ENCODE data around the gene PALD1.

PALD1 gene

GRCh38 chr10:70474780-70475179 lies 3.8 kb upstream of the PALD1 start:
- peaks cover 7% of the 10 kb centered on the region for H3K4me1 ChIP-seq (ENCODE audit: control insufficient read depth, insufficient read depth, low read length, unreplicated experiment)
- H3K4me3 ChIP-seq (ENCODE audit: low read depth, low read length), result no peak overlapping the region
- H3K36me3 ChIP-seq (ENCODE audit: insufficient read depth, low read length), result no peaks in the 10 kb centered on the region
- no peak overlapping the region for H3K27ac ChIP-seq (ENCODE audit: low read depth, low read length)
- no peaks in the 10 kb centered on the region for H3K79me2 ChIP-seq (ENCODE audit: control insufficient read depth, insufficient read depth, low read length, unreplicated experiment)
- no peak overlapping the region for H2AFZ ChIP-seq (ENCODE audit: low read length, unreplicated experiment)
- peaks cover 14% of the 10 kb centered on the region for H3K27me3 ChIP-seq (ENCODE audit: insufficient read depth, low read length)

GRCh38 chr10:70475661-70476060 lies 2.9 kb upstream of the PALD1 start:
- H3K4me3 ChIP-seq (ENCODE audit: low read depth, low read length), result no peak overlapping the region
- H3K4me1 ChIP-seq (ENCODE audit: control insufficient read depth, insufficient read depth, low read length, unreplicated experiment), result peaks cover 7% of the 10 kb centered on the region
- peaks cover 12% of the 10 kb centered on the region for H3K27me3 ChIP-seq (ENCODE audit: insufficient read depth, low read length)
- H3K27ac ChIP-seq (ENCODE audit: low read depth, low read length), result no peak overlapping the region
- no peak overlapping the region for H2AFZ ChIP-seq (ENCODE audit: low read length, unreplicated experiment)
- H3K36me3 ChIP-seq (ENCODE audit: insufficient read depth, low read length), result no peaks in the 10 kb centered on the region
- H3K79me2 ChIP-seq (ENCODE audit: control insufficient read depth, insufficient read depth, low read length, unreplicated experiment), result no peaks in the 10 kb centered on the region

DNA sequence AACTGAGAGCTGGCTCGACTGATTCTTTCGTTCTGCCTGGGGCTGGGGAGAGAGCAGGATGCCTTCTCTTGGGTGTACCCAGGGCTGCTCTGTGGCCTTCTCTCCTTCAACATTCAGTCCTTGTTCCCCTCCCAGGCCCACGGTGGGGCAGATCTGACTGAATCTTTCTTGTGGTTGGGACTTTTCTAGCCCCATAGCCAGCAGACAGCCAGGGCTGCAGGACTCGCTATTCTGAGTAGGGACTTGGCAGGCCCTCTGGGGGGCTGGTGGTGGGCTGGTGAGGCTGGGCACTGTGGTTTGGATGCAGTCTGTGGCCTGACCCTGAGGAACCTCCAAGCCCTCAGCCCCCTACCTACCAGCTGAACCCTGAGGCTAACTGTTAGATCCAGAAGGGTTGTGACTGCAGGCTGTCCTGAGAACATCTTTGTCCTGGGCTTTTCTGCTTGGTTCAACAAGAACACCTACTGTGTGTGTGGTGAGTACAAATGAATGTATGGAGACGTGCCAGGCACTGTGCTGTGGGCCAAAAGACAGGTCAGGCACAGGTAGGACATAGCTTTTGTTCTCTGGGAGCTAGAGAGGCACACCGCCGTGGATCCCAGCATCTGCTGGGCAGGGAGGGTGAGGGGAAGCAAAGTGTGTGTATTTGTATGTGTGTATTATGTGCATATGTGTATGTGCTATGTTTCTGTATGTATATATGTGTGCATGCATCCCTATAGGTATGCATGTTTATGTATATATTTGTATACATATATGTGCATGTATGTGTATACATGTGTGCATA lies 2.1 kb upstream of the PALD1 start:
- Histone ChIP-seq H3K27ac (ENCODE audit: low read depth, low read length) (no peak overlapping the region), H3K4me1 (ENCODE audit: control insufficient read depth, insufficient read depth, low read length, unreplicated experiment) (peaks cover 7% of the 10 kb centered on the region), H3K79me2 (ENCODE audit: control insufficient read depth, insufficient read depth, low read length, unreplicated experiment) (no peaks in the 10 kb centered on the region), H3K27me3 (ENCODE audit: insufficient read depth, low read length) (peaks cover 12% of the 10 kb centered on the region), H3K4me3 (ENCODE audit: low read depth, low read length) (no peak overlapping the region), H3K36me3 (ENCODE audit: insufficient read depth, low read length) (no peaks in the 10 kb centered on the region), H2AFZ (ENCODE audit: low read length, unreplicated experiment) (no peak overlapping the region)

- H3K4me1 ChIP-seq (ENCODE audit: control insufficient read depth, insufficient read depth, low read length, unreplicated experiment), result peaks cover 7% of the 10 kb centered on the region
- H3K36me3 ChIP-seq (ENCODE audit: insufficient read depth, low read length), result no peaks in the 10 kb centered on the region
- H2AFZ ChIP-seq (ENCODE audit: low read length, unreplicated experiment), result peak overlapping the region; percentile 96
- H3K27ac ChIP-seq (ENCODE audit: low read depth, low read length), result no peak overlapping the region
- no peaks in the 10 kb centered on the region for H3K79me2 ChIP-seq (ENCODE audit: control insufficient read depth, insufficient read depth, low read length, unreplicated experiment)
- peaks cover 12% of the 10 kb centered on the region for H3K27me3 ChIP-seq (ENCODE audit: insufficient read depth, low read length)
- peak overlapping the region; percentile 82 for H3K4me3 ChIP-seq (ENCODE audit: low read depth, low read length)
Observed at GRCh38 chr10:70477661-70478162, 855 bp upstream of the PALD1 start.

DNA sequence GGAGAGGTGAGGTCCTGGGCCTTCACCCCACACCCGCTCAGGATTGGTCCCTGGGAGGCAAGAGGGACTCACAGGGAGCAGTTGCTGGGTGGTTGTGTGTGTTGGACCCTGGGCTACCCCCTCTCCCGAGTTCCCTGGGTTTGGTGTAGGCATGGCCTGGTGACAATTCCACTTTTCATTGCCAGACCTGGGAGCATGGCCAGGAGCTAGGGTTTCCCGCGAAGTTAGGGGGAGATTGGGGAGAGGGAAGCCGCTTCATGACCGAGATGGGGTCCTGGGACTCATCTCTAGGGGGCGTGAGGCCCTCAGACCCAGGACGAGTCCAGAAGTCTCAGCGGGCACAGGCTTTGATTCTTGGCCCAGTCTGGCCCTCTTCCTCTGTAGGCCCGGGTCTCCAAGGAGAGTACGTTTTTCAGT lies 606 bp downstream of the PALD1 start:
- H3K27me3 ChIP-seq (ENCODE audit: insufficient read depth, low read length), result peaks cover 12% of the 10 kb centered on the region
- H3K36me3 ChIP-seq (ENCODE audit: insufficient read depth, low read length), result no peaks in the 10 kb centered on the region
- H3K79me2 ChIP-seq (ENCODE audit: control insufficient read depth, insufficient read depth, low read length, unreplicated experiment), result no peaks in the 10 kb centered on the region
- H3K27ac ChIP-seq (ENCODE audit: low read depth, low read length), result no peak overlapping the region
- peak overlapping the region; percentile 82 for H3K4me3 ChIP-seq (ENCODE audit: low read depth, low read length)
- no peak overlapping the region for H2AFZ ChIP-seq (ENCODE audit: low read length, unreplicated experiment)
- peaks cover 7% of the 10 kb centered on the region for H3K4me1 ChIP-seq (ENCODE audit: control insufficient read depth, insufficient read depth, low read length, unreplicated experiment)

DNA sequence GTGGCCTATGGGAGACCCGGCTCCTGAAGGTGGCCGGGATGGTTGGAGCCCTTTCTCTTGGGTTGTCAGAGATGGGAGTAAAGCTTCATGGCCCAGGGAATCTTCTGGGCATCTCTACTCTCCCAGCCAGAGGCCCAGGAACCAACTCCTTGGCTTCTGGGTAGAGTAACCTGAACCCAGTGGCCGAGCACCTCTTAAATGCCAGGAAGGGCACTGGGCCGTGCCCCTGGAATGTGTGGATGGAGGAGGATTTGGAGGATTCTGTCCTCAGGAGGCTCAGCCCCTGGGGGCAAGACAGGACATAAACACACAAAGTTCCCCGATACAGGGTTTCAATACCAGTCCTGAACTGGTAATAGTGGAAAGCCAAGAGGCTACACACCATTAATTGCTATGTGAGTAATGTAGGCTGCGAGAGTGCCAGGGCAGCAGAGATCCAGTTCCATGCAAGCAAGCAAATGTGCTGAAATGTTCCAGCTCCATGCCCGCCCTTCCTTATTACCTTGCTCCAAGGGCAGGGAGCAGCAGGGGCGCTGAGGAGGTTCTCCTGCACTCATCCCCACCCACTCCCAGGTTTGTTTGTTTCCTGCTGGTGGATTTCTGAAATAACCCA lies 1.2 kb downstream of the PALD1 start:
- Histone ChIP-seq H3K79me2 (ENCODE audit: control insufficient read depth, insufficient read depth, low read length, unreplicated experiment) (no peaks in the 10 kb centered on the region), H3K36me3 (ENCODE audit: insufficient read depth, low read length) (no peaks in the 10 kb centered on the region), H3K27me3 (ENCODE audit: insufficient read depth, low read length) (peaks cover 12% of the 10 kb centered on the region), H3K27ac (ENCODE audit: low read depth, low read length) (no peak overlapping the region), H3K4me3 (ENCODE audit: low read depth, low read length) (peak overlapping the region; percentile 82; the same call in 1 of the 2 replicates), H2AFZ (ENCODE audit: low read length, unreplicated experiment) (no peak overlapping the region), H3K4me1 (ENCODE audit: control insufficient read depth, insufficient read depth, low read length, unreplicated experiment) (peaks cover 7% of the 10 kb centered on the region)

DNA sequence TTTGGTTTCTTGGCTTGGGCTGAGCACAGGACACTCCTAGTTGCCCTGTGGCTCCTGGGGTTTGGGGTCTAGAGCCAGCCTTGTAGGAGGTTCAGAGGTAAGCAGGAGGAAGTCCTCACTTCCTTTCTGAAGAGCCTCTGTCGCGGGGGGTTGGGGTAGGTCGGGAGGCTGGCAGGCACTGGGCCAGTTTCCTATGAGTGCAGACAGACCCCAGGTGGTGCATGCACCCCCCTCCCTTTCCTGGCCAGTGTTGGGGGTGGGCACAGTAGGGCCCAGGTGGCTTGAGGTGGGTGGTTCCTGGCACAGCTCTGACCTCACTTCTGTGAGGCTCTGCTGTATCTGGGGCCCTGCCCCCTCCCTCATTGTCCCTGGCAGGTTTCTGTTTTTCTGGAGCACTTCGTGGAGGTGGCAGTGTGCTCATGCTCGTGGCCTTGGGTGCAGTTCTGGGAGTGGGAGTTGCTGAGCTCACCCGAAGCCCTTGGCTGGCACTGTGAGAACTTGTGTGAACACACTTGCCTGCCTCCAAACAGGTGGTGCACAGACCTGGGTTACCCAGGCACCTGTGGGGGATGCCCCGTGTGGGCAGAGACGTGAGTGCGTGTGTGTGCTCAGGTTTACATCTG lies 1.8 kb downstream of the PALD1 start:
- H2AFZ ChIP-seq (ENCODE audit: low read length, unreplicated experiment), result no peak overlapping the region
- peaks cover 12% of the 10 kb centered on the region for H3K27me3 ChIP-seq (ENCODE audit: insufficient read depth, low read length)
- H3K4me3 ChIP-seq (ENCODE audit: low read depth, low read length), result no peak overlapping the region
- peaks cover 7% of the 10 kb centered on the region for H3K4me1 ChIP-seq (ENCODE audit: control insufficient read depth, insufficient read depth, low read length, unreplicated experiment)
- H3K36me3 ChIP-seq (ENCODE audit: insufficient read depth, low read length), result no peaks in the 10 kb centered on the region
- H3K27ac ChIP-seq (ENCODE audit: low read depth, low read length), result no peak overlapping the region
- no peaks in the 10 kb centered on the region for H3K79me2 ChIP-seq (ENCODE audit: control insufficient read depth, insufficient read depth, low read length, unreplicated experiment)

GRCh38 chr10:70481105-70481504 lies 2.5 kb downstream of the PALD1 start:
- Histone ChIP-seq H3K27ac (ENCODE audit: low read depth, low read length) (no peak overlapping the region), H3K79me2 (ENCODE audit: control insufficient read depth, insufficient read depth, low read length, unreplicated experiment) (no peaks in the 10 kb centered on the region), H3K36me3 (ENCODE audit: insufficient read depth, low read length) (no peaks in the 10 kb centered on the region), H3K27me3 (ENCODE audit: insufficient read depth, low read length) (peaks cover 12% of the 10 kb centered on the region), H2AFZ (ENCODE audit: low read length, unreplicated experiment) (no peak overlapping the region), H3K4me3 (ENCODE audit: low read depth, low read length) (no peak overlapping the region), H3K4me1 (ENCODE audit: control insufficient read depth, insufficient read depth, low read length, unreplicated experiment) (peaks cover 7% of the 10 kb centered on the region)

DNA sequence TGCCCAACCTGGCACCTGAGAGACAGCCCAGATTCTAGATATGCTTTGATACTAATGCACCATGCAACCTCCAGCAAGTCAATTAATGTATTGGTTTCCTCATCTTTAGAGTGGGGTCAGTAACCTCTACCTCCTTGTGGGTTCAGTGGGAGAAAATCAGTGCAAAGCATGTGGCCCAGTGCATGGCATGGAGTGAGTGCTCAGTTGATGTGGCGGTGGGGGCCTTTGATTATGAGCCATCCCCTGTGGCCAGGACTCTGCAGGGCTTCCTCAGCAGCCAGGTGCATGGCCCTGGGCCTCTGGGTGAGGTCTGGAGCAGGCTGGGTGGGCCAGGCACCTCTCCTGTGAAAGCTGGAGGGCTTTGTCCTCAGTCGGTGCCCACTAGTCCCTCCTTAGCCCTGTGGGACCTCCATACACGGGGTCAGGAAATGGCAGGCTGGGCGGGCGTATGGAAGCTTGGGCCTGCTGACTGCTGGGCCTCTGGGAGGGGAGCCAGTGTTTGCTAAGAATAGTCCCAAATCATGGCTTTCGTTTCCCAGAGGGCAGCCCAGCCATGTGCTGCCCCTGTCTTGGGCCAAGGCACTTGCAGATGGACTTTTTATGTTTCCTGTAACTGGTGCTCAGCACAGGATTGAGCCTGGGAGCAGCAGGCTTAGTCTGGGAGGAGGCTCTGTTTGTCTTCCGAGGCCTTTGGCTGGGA lies 3.4 kb downstream of the PALD1 start:
- peaks cover 10% of the 10 kb centered on the region for H3K27me3 ChIP-seq (ENCODE audit: insufficient read depth, low read length)
- no peak overlapping the region for H3K4me3 ChIP-seq (ENCODE audit: low read depth, low read length)
- H2AFZ ChIP-seq (ENCODE audit: low read length, unreplicated experiment), result no peak overlapping the region
- no peaks in the 10 kb centered on the region for H3K36me3 ChIP-seq (ENCODE audit: insufficient read depth, low read length)
- H3K4me1 ChIP-seq (ENCODE audit: control insufficient read depth, insufficient read depth, low read length, unreplicated experiment), result peaks cover 7% of the 10 kb centered on the region
- no peak overlapping the region for H3K27ac ChIP-seq (ENCODE audit: low read depth, low read length)
- no peaks in the 10 kb centered on the region for H3K79me2 ChIP-seq (ENCODE audit: control insufficient read depth, insufficient read depth, low read length, unreplicated experiment)

- Histone ChIP-seq H3K27ac (ENCODE audit: low read depth, low read length) (no peak overlapping the region), H3K4me1 (ENCODE audit: control insufficient read depth, insufficient read depth, low read length, unreplicated experiment) (no peaks in the 10 kb centered on the region), H3K36me3 (ENCODE audit: insufficient read depth, low read length) (no peaks in the 10 kb centered on the region)
Observed at GRCh38 chr10:70482982-70483760, 4.6 kb downstream of the PALD1 start.

More at GRCh38 chr10:70482982-70483760, 4.6 kb downstream of the PALD1 start:
- 0 out of 2 replicates have a peak, but pooled peaks cover 1% of the 10 kb centered on the region for H3K27me3 ChIP-seq (ENCODE audit: insufficient read depth, low read length)
- no peak overlapping the region for H3K4me3 ChIP-seq (ENCODE audit: low read depth, low read length)
- no peak overlapping the region for H2AFZ ChIP-seq (ENCODE audit: low read length, unreplicated experiment)
- no peaks in the 10 kb centered on the region for H3K79me2 ChIP-seq (ENCODE audit: control insufficient read depth, insufficient read depth, low read length, unreplicated experiment)

Measured in ACC112 (cell line).